HepG2 (cell line): Measurements from ENCODE around the gene NCF1. TPM values are rescaled to one million over a fixed set of nuclear protein-coding genes. Genes with fewer than 3 reads are reported as not detected.
"Not testable (repeated sequence)": the region's sequence is repeated elsewhere in the genome, so short reads cannot be mapped to it uniquely, and the experiment has no call there.

Source experiments
- ATAC-seq: fragments of 200-7000 bp; cut with Tn5 transposase; 3 replicates; pipeline ENCODE4 v1.9.1; 2020; ENCODE audit warnings: mild to moderate bottlenecking, moderate library complexity
- Bru-seq: library from RNA; stranded (reverse); fragments of 400-500 nt; gene quantifications from one replicate; lab custom pipeline; 2021; lab: Mats Ljungman, UMichigan
- BruChase-seq, 2 experiments: library from RNA; stranded (reverse); fragments of 400-500 nt; gene quantifications; one replicate each; lab custom pipeline; 2021; lab: Mats Ljungman, UMichigan
- BruUV-seq: library from RNA; stranded (reverse); fragments of 400-500 nt; replicated peaks from 2 replicates; lab custom pipeline; 2021; lab: Mats Ljungman, UMichigan
- CTCF ChIA-PET: fragments of 300-600 bp; formaldehyde crosslinking; extraction: SDS; loops from one replicate; lab custom pipeline; 2021; ENCODE audit warnings: low total read pairs, inconsistent platforms, low intra/inter-chr PET ratio; lab: Yijun Ruan, JAX
- POLR2A ChIA-PET: fragments of 350-600 bp; sonication (Branson Sonifier 250); formaldehyde crosslinking; loops from one replicate; lab custom pipeline; 2020; ENCODE audit warnings: antibody characterized with exemption, inconsistent platforms; lab: Yijun Ruan, JAX
- DNase-seq: peaks from one replicate; pipeline ENCODE4 v3.0.0-alpha.2; 2015; ENCODE audit warnings: low spot score
- FAIRE-seq: peaks from 3 replicates; lab custom pipeline; 2011; peaks lifted over from hg19 to GRCh38; lab: Jason Lieb, UNC
- H2AFZ ChIP-seq: one replicate; pipeline ENCODE4 v1.6.1; 2011; ENCODE audit warnings: low read length, inconsistent platforms
- H3K27ac ChIP-seq: fragments of 300-600 bp; 3 replicates; pipeline ENCODE4 v1.8.0; 2011; ENCODE audit warnings: mixed run types, mild to moderate bottlenecking, mixed read lengths, low read length, inconsistent platforms; ENCODE audit not compliant: insufficient read depth; ENCODE audit errors: extremely low read length
- H3K27me3 ChIP-seq, 2 experiments: fragments of 200-600 bp in 1 of 2; 2 replicates in 1 of 2; 3 replicates in 1 of 2; pipeline versions ENCODE4 v1.6.0 to v1.8.0; 2011; ENCODE audit warnings: low read length in 2 of 2, mild to moderate bottlenecking in 2 of 2, moderate library complexity in 2 of 2, inconsistent platforms in 1 of 2; ENCODE audit not compliant: insufficient read depth in 2 of 2, control insufficient read depth in 1 of 2
- H3K36me3 ChIP-seq, 2 experiments: fragments of 200-600 bp in 1 of 2; replicated peaks in 1 of 2; 2 replicates in 1 of 2; 3 replicates in 1 of 2; pipeline versions ENCODE4 v1.5.1 to v1.8.0; 2011; ENCODE audit warnings: low read length in 2 of 2, inconsistent platforms in 1 of 2; ENCODE audit not compliant: insufficient read depth in 2 of 2, control insufficient read depth in 1 of 2
- H3K4me1 ChIP-seq: 2 replicates; pipeline ENCODE4 v1.5.1; 2012; ENCODE audit warnings: low read length, inconsistent platforms; ENCODE audit not compliant: insufficient read depth
- H3K4me2 ChIP-seq: 2 replicates; pipeline ENCODE4 v1.6.0; 2011; ENCODE audit warnings: low read depth, low read length, inconsistent platforms
- H3K4me3 ChIP-seq, 3 experiments: fragments of 200-600 bp in 1 of 3; sonication (generic), shearing (Covaris generic) in 1 of 3; replicated peaks in 1 of 3; 2 replicates each; pipeline ENCODE4 v1.5.1; 2011 to 2016; ENCODE audit warnings: low read length in 3 of 3, inconsistent platforms in 2 of 3, low read depth in 2 of 3, mild to moderate bottlenecking in 2 of 3, control low read depth in 1 of 3, mixed read lengths in 1 of 3; ENCODE audit not compliant: insufficient read depth in 1 of 3
- H3K79me2 ChIP-seq: one replicate; pipeline ENCODE4 v1.6.1; 2011; ENCODE audit warnings: low read length, inconsistent platforms; ENCODE audit not compliant: insufficient read depth
- H3K9ac ChIP-seq: 2 replicates; pipeline ENCODE4 v1.6.0; 2011; ENCODE audit warnings: mild to moderate bottlenecking, low read depth, low read length, inconsistent platforms; ENCODE audit not compliant: insufficient read depth
- H3K9me3 ChIP-seq: 2 replicates; pipeline ENCODE4 v1.5.1; 2012; ENCODE audit warnings: mild to moderate bottlenecking, low read length
- H4K20me1 ChIP-seq: 2 replicates; pipeline ENCODE4 v1.6.0; 2011; ENCODE audit warnings: inconsistent platforms, mild to moderate bottlenecking, low read length, moderate library complexity; ENCODE audit not compliant: insufficient read depth
- WGBS: methylation state at CpG from one replicate; pipeline ENCODE4 v1.1.6; 2017; ENCODE audit warnings: low lambda C conversion rate; 5-methylcytosine and 5-hydroxymethylcytosine counted together
- in situ Hi-C: cut with HindIII; loops from 2 replicates; pipeline ENCODE4 v1.10.0; 2017; ENCODE audit warnings: low pct_unique_long_range_greater_than_20kb; ENCODE audit not compliant: extremely low pct_ligation_motif_present
- intact Hi-C: fragments of 100-400 bp; cut with micrococcal nuclease; formaldehyde crosslinking; loops from one replicate; pipeline ENCODE4 v1.10.0; 2022; ENCODE audit not compliant: unreplicated experiment
- long read RNA-seq, 2 experiments: library from RNA in 1 of 2; library from polyadenylated mRNA in 1 of 2; stranded (forward) in 1 of 2; unstranded in 1 of 2; transcript quantifications; one replicate each; pipeline ENCODE4 v2.0.0, GENCODE V29; 2019 to 2022
- polyA minus RNA-seq, 3 experiments: library from RNA; depleted of rRNA, polyadenylated mRNA; stranded (reverse); fragments of >200 nt; gene quantifications; 2 replicates each; pipeline ENCODE4 v1.2.3, GENCODE V29; 2011; ENCODE audit warnings: low replicate concordance in 1 of 3
- polyA plus RNA-seq, 8 experiments: library from polyadenylated mRNA; depleted of rRNA in 3 of 8; stranded (reverse) in 7 of 8; unstranded in 1 of 8; fragments of >200 nt; fragmentation: Illumina TruSeq in 4 of 8; extraction: Trizol in 4 of 8; gene quantifications; 2 replicates each; pipeline versions ENCODE4 v1.2.1 to v1.2.3, GENCODE V29; 2011 to 2016; ENCODE audit warnings: low read depth in 4 of 8, missing spikeins in 1 of 8, mixed read lengths in 1 of 8; ENCODE audit not compliant: insufficient read depth in 1 of 8
- total RNA-seq, 5 experiments: library from RNA; depleted of rRNA; stranded (reverse); fragments of >200 nt; fragmentation: Illumina TruSeq; extraction: Trizol; gene quantifications; 2 replicates each; pipeline ENCODE4 v1.2.3, GENCODE V29; 2016; ENCODE audit warnings: low read depth in 1 of 5

Gene NCF1
- not detected in 2 replicates for total RNA-seq (2016; rRNA removed; fragmentation: Illumina TruSeq; extraction: Trizol)
- not detected in 2 replicates for total RNA-seq (2016; cell fraction: cytosol; rRNA removed; fragmentation: Illumina TruSeq; extraction: Trizol; ENCODE audit: low read depth)
- total RNA-seq (2016; cell fraction: insoluble cytoplasmic fraction; rRNA removed; fragmentation: Illumina TruSeq; extraction: Trizol) = not detected in 2 replicates
- 0.10 TPM in 1 of 2 replicates, not detected in the other for total RNA-seq (2016; cell fraction: membrane; rRNA removed; fragmentation: Illumina TruSeq; extraction: Trizol)
- total RNA-seq (2016; cell fraction: nucleus; rRNA removed; fragmentation: Illumina TruSeq; extraction: Trizol) = not detected in 2 replicates
- polyA plus RNA-seq (2011; rRNA removed) = 0.09 and 0.13 TPM in 2 replicates
- polyA plus RNA-seq (2011; cell fraction: cytosol; rRNA removed) = 0.17 and 0.28 TPM in 2 replicates
- 0.33 and 1.7 TPM in 2 replicates for polyA plus RNA-seq (2011; cell fraction: nucleus; rRNA removed)
- polyA plus RNA-seq (2012) = 0.09 TPM in 1 of 2 replicates, not detected in the other
- polyA plus RNA-seq (2016; cell fraction: cytosol; fragmentation: Illumina TruSeq; extraction: Trizol; ENCODE audit: low read depth) = not detected in 2 replicates
- not detected in 2 replicates for polyA plus RNA-seq (2016; cell fraction: insoluble cytoplasmic fraction; fragmentation: Illumina TruSeq; extraction: Trizol; ENCODE audit: low read depth)
- polyA plus RNA-seq (2016; cell fraction: membrane; fragmentation: Illumina TruSeq; extraction: Trizol; ENCODE audit: low read depth) = not detected in 2 replicates
- polyA plus RNA-seq (2016; cell fraction: nucleus; fragmentation: Illumina TruSeq; extraction: Trizol; ENCODE audit: insufficient read depth, low read depth) = not detected in 2 replicates
- polyA minus RNA-seq (2011; rRNA and poly(A)+ RNA removed; ENCODE audit: low replicate concordance) = 0.37 TPM in 1 of 2 replicates, not detected in the other
- polyA minus RNA-seq (2011; cell fraction: cytosol; rRNA and poly(A)+ RNA removed) = not detected in 2 replicates
- polyA minus RNA-seq (2011; cell fraction: nucleus; rRNA and poly(A)+ RNA removed) = not detected in 2 replicates
- percentile 6 among the genes with signal in this experiment for Bru-seq, nascent RNA
- percentile 24 among the genes with signal in this experiment for BruChase-seq, experiment 1, labeled RNA remaining after a 6-hour chase
- percentile 16 among the genes with signal in this experiment for BruChase-seq, experiment 2, labeled RNA remaining after a 2-hour chase
- long read RNA-seq, experiment 1 = 0 reads
- long read RNA-seq, experiment 2 = 0 reads

- WGBS = no CpG with 5 or more reads among the region's 21 CpGs
These were observed at the start of gene NCF1 for GRCh38 chr7:74773760-74774750. Gene NCF1 (plus strand): TSS chr7:74774011. CDS start chr7:74774032, 21 bp downstream.

More at GRCh38 chr7:74773760-74774750, at the start of gene NCF1:
- H3K79me2 ChIP-seq, H4K20me1 ChIP-seq, H3K9me3 ChIP-seq, DNase-seq, H3K4me3 ChIP-seq, in situ Hi-C loops, H2AFZ ChIP-seq, CTCF ChIA-PET, H3K36me3 ChIP-seq, FAIRE-seq, H3K9ac ChIP-seq, POLR2A ChIA-PET, H3K4me1 ChIP-seq, H3K27me3 ChIP-seq, H3K4me2 ChIP-seq, intact Hi-C loops, H3K27ac ChIP-seq, BruUV-seq: not testable (repeated sequence)
- ATAC-seq = peak; percentile 52
